ENCODE results near the gene KIAA1671.

DNA sequence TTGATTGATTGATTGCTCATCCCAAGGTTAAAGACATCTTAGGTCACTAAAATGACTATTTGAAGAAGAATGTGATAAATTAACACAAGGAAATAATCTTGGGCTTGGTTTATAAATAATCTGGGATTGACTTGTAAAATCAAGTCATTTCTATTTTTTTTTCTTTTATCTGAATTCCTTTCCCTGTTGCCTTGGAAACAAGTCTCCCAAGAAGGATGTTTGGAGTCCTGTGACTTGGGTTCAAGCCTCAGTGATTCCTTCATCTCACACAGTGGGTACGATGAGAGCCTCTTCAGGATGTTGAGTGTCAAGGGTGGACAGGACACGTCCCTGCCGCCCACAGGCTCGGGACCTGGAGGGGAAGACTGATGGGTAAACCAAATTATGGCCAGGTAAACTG lies 149.0 kb downstream of the KIAA1671 start:
- TF ChIP-seq, protein P1, sequence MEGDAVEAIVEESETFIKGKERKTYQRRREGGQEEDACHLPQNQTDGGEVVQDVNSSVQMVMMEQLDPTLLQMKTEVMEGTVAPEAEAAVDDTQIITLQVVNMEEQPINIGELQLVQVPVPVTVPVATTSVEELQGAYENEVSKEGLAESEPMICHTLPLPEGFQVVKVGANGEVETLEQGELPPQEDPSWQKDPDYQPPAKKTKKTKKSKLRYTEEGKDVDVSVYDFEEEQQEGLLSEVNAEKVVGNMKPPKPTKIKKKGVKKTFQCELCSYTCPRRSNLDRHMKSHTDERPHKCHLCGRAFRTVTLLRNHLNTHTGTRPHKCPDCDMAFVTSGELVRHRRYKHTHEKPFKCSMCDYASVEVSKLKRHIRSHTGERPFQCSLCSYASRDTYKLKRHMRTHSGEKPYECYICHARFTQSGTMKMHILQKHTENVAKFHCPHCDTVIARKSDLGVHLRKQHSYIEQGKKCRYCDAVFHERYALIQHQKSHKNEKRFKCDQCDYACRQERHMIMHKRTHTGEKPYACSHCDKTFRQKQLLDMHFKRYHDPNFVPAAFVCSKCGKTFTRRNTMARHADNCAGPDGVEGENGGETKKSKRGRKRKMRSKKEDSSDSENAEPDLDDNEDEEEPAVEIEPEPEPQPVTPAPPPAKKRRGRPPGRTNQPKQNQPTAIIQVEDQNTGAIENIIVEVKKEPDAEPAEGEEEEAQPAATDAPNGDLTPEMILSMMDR (IDR thresholded peaks at IDR 0.05 in 4 of 5, conservative IDR thresholded peaks at IDR 0.05 in 1 of 5) = no peak
- no peak for TF ChIP-seq POLR2A (IDR thresholded peaks at IDR 0.05)
